Left lung (tissue), 10 donors: ENCODE results near the gene KHNYN. TPM values are rescaled to one million over a fixed set of nuclear protein-coding genes. Genes with fewer than 3 reads are reported as not detected.
A peak's percentile ranks its signal among the peaks of the same experiment; 100 is the strongest.

Experiments
- ATAC-seq: fragments of 200-7000 bp; cut with Tn5 transposase; one replicate; pipeline ENCODE4 v1.9.1; 2020; ENCODE audit warnings: moderate library complexity
- DNase-seq, 4 donors: peaks; one replicate each; pipeline ENCODE4 v3.0.0-alpha.2; 2013 to 2020
- H3K27ac ChIP-seq, 2 donors: fragments of 200-600 bp; sonication (generic) in 1 of 2; one replicate each; pipeline versions ENCODE4 v1.5.0 to v1.8.0; 2020 to 2021
- H3K27me3 ChIP-seq, 2 donors: fragments of 200-600 bp; sonication (generic) in 1 of 2; one replicate each; pipeline versions ENCODE4 v1.5.0 to v1.8.0; 2020 to 2021
- H3K36me3 ChIP-seq, 2 donors: fragments of 200-600 bp; sonication (generic) in 1 of 2; one replicate each; pipeline versions ENCODE4 v1.5.0 to v1.8.0; 2020 to 2021
- H3K4me1 ChIP-seq, 2 donors: fragments of 200-600 bp; one replicate each; pipeline ENCODE4 v1.8.0; 2021
- H3K4me3 ChIP-seq, 2 donors: fragments of 200-600 bp; sonication (generic) in 1 of 2; one replicate each; pipeline versions ENCODE4 v1.5.0 to v1.8.0; 2020 to 2021; ENCODE audit warnings: mild to moderate bottlenecking in 1 of 2
- H3K9me3 ChIP-seq, 2 donors: fragments of 200-600 bp; sonication (generic) in 1 of 2; one replicate each; pipeline versions ENCODE4 v1.5.0 to v1.8.0; 2020 to 2021
- intact Hi-C, 2 donors: fragments of 100-400 bp; cut with DNase I; formaldehyde crosslinking; loops; one replicate each; pipeline versions ENCODE4 v1.11.2 to v1.14.2; 2022
- polyA plus RNA-seq, 6 donors: library from polyadenylated mRNA; unstranded; fragments of 120-200 nt; gene quantifications; one replicate each; pipeline ENCODE4 v1.2.1, GENCODE V29; 2013; ENCODE audit not compliant: insufficient read length in 6 of 6
- total RNA-seq, 2 donors: library from RNA; stranded (reverse); fragmentation: NEBNext Ultra II Directional; extraction: Animal tissue kit (Norgen Biotek cat#: 25700); gene quantifications; one replicate each; pipeline ENCODE4 v1.2.1, GENCODE V29; 2021
- TF ChIP-seq, protein P1 (sequence below), 2 donors: fragments of 200-600 bp; sonication (generic) in 1 of 2; IDR thresholded peaks; one replicate each; pipeline versions ENCODE4 v1.5.0 to v1.8.0; 2021; ENCODE audit warnings: antibody characterized with exemption in 2 of 2
- donor health status: DM: no; HTN: yes; CAD: no.
- donor health status: DM: no; HTN: no; CAD: no.

The KHNYN gene
- total and polyA plus RNA-seq, 8 donors: 46.8 to 56.6 (median 49.7) TPM

DNA sequence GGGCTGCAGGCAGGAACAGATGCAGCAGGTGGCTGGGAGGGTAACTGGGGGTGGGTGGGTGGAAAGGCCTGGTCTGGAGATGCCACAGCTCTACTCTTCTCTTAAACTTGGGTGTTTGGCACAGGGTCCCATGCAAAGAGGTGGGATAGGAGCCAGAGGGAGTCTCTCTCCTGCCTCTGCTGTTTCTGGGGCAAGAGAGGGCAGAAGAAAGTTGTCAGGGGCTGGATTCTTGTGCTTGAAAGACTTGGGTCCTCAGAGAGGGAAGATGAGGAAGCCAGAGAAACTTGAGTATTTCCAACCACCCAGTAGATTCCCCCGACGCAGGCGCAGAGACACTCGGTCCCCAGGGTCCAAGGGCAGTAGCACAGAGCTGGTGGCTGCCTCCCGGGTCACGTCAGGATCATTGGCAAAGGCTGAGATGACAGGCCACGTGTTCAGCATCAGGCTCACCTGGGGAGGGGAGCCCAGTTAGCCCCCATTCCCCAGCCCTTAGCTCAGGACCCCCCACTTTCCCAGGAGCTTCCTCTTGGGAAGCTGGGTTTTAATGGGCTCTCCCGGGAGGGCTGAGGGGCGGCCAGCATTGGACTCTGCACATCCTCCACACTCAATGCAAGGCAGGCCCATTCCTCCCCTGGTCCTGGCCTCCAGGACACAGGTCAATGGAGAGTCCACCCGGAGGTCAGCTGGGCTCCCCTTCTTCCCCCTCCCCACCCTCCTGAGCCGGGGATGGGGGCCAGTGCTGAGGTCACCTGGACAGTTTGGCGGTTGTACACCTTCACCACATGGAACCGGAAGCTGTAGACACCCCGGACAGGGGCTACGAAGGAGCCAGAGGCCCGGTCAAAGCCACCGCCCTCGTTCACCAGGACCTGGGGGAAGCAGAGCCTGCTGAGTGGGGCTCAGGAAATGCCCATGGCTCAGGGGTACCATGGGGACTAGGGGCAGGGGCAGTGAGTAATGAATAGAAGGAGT, 1.9 kb upstream of the KHNYN start:
- Histone ChIP-seq H3K4me1 (peaks cover 23 to 58% of the 10 kb centered on the region in 2 donors), H3K36me3 (peaks cover 0 to 9% of the 10 kb centered on the region in 2 donors), H3K27ac (no peak overlapping the region), H3K9me3 (no peaks in the 10 kb centered on the region), H3K4me3 (no peak overlapping the region), H3K27me3 (no peaks in the 10 kb centered on the region)
- intact Hi-C loops: no loop called here
- no peak for DNase-seq
- TF ChIP-seq, protein P1, sequence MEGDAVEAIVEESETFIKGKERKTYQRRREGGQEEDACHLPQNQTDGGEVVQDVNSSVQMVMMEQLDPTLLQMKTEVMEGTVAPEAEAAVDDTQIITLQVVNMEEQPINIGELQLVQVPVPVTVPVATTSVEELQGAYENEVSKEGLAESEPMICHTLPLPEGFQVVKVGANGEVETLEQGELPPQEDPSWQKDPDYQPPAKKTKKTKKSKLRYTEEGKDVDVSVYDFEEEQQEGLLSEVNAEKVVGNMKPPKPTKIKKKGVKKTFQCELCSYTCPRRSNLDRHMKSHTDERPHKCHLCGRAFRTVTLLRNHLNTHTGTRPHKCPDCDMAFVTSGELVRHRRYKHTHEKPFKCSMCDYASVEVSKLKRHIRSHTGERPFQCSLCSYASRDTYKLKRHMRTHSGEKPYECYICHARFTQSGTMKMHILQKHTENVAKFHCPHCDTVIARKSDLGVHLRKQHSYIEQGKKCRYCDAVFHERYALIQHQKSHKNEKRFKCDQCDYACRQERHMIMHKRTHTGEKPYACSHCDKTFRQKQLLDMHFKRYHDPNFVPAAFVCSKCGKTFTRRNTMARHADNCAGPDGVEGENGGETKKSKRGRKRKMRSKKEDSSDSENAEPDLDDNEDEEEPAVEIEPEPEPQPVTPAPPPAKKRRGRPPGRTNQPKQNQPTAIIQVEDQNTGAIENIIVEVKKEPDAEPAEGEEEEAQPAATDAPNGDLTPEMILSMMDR (IDR thresholded peaks at IDR 0.05): no peak
- ATAC-seq: no peak

DNA sequence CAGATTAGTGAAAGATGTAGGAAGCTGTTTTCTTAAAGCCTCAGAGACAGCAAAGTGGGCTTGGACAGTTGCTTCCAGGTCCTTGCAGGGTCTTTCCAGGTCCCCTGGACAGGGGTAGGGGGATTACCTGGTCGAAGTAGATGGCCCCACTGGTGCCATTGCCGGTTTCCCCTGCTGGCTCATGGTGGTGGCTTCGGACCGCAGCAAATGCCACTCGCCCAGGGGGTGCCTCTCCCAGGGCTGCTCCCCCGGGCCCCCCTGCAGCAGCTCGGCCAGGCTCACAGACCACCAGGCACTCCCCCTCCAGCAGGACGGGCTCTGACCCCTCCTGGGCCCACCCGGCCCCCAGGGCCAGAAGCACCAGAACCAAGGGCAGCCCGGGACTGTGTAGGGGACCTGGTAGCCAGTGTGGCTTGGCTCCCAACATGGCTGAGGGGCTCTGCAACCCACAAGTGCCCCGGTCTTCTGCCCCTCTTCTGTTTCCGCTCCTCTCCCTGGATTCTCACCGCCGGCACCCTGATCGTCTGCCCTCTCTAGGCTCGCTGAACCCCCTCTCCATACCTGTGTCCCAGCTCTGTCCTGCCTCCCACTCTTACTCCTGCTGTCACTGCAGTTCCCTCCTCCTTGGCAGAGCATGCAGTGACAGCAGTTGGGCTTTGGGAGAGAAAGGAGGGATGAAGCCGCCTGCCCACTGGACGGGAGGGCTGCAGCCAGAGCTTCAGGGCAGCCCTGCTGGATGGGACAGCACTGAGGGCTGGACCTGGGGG, 943 bp upstream of the KHNYN start:
- DNase-seq (peak in 1 of 4 donors; percentile 67), ATAC-seq (no peak)
- TF ChIP-seq, protein P1 (IDR thresholded peaks at IDR 0.05): no peak
- peak overlapping the region; percentile 96 to 97 for H3K27ac ChIP-seq
- peak overlapping the region in 1 of 2 donors; percentile 90 for H3K4me3 ChIP-seq
- peaks cover 0 to 19% of the 10 kb centered on the region in 2 donors for H3K36me3 ChIP-seq
- peaks cover 23 to 59% of the 10 kb centered on the region in 2 donors for H3K4me1 ChIP-seq
- H3K9me3 ChIP-seq: no peaks in the 10 kb centered on the region
- intact Hi-C loops: no loop called here
- H3K27me3 ChIP-seq: no peaks in the 10 kb centered on the region

DNA sequence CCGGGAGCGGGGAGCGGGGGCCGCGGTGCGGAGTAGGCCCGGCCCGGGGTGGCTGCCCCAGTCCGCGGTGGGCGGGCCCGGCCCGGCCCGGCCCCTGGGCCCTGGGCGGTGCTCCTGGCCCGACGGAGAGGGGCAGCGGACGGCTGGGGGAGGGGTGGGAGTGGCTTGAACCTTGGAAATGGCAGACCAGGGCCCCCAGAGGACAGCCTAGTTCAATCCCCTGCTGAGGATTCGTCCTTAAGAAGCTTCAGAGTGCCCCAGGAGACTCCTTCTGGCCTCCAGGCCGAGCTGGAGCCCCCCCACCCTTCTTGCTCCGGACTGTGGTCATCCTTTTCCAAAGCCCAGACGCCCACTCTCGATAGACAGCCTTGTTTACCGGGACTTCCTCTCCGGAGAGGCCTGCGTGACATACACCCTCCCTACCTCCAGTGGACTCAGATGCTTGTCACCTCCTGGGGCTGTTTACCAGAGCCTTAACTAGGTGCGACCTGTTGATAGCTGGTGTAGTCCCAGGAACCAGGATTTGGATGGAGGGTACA, 458 bp downstream of the KHNYN start:
- intact Hi-C loops: loop anchor here (5.0 to 10.0 kb wide), 3 partner anchors 63 to 98 kb away; partner anchors contain the start of genes ADCY4 (in 1 of the 2), NFATC4 (in 1 of the 2) and RIPK3 (in 1 of the 2)
- no peaks in the 10 kb centered on the region for H3K27me3 ChIP-seq
- peak overlapping the region; percentile 96 to 97 for H3K27ac ChIP-seq
- ATAC-seq: peak; percentile 87
- no peaks in the 10 kb centered on the region for H3K9me3 ChIP-seq
- peak overlapping the region; percentile 83 to 90 for H3K4me3 ChIP-seq
- TF ChIP-seq, protein P1 (IDR thresholded peaks at IDR 0.05): no peak
- peak in 3 of 4 donors; percentile 83 to 93 (median 84) for DNase-seq
- peaks cover 23 to 50% of the 10 kb centered on the region in 2 donors for H3K4me1 ChIP-seq
- peaks cover 0 to 26% of the 10 kb centered on the region in 2 donors for H3K36me3 ChIP-seq

DNA sequence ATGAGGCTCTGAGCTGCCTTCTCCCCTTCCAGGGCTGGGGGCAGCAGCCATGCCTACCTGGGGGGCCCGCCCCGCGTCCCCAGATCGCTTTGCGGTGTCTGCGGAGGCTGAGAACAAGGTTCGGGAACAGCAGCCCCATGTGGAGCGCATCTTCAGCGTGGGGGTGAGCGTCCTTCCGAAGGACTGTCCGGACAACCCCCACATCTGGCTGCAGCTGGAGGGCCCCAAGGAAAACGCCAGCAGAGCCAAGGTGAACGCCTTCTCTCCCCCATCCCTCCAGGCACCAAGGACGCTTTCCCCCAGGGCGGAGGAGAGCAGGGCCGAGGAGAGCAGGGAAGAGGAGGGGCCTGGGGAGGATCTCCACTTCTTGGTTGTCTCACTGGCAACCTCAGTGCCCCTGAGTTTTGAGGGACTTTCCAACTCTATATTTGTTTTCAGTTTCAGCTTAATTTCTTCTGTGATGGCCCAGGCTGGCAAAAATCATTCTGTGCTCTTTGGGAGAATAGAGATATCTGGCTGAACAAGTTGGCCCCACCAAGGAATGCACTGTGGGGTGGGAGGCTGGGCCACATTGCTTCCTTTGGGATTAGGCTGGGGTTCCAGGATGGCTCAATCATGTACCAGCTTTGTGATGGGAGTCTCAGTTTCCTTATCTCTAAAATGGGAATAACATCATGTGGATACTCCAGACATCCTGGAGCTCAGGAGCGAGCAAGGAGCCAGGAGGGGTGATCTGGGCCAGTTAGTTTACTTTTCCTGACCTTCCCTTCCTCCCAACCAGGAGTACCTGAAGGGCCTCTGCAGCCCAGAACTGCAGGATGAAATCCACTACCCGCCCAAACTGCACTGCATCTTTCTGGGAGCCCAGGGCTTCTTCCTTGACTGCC, 1.2 kb downstream of the KHNYN start:
- Histone ChIP-seq H3K4me1 (peaks cover 19 to 43% of the 10 kb centered on the region in 2 donors), H3K9me3 (no peaks in the 10 kb centered on the region), H3K27me3 (no peaks in the 10 kb centered on the region), H3K4me3 (peak overlapping the region; percentile 83 to 90), H3K27ac (peak overlapping the region; percentile 96 to 97), H3K36me3 (peaks cover 0 to 32% of the 10 kb centered on the region in 2 donors)
- ATAC-seq (peak; percentile 68), DNase-seq (peak in 2 of 4 donors; percentile 70 to 78)
- TF ChIP-seq, protein P1 (IDR thresholded peaks at IDR 0.05): no peak
- intact Hi-C loops: loop anchor here (5.0 to 10.0 kb wide), 3 partner anchors 64 to 99 kb away; partner anchors contain the start of genes ADCY4 (in 1 of the 2), NFATC4 (in 1 of the 2) and RIPK3 (in 1 of the 2)
